HG03521 (cell line): Measurements from ENCODE around the gene CAMK2N2.

Source experiments
- ATAC-seq: cut with Tn5 transposase; IDR thresholded peaks from one replicate; pipeline ENCODE4 v1.9.1; 2021; ENCODE audit warnings: mild to moderate bottlenecking, moderate library complexity; ENCODE audit not compliant: unreplicated experiment

Gene CAMK2N2

DNA sequence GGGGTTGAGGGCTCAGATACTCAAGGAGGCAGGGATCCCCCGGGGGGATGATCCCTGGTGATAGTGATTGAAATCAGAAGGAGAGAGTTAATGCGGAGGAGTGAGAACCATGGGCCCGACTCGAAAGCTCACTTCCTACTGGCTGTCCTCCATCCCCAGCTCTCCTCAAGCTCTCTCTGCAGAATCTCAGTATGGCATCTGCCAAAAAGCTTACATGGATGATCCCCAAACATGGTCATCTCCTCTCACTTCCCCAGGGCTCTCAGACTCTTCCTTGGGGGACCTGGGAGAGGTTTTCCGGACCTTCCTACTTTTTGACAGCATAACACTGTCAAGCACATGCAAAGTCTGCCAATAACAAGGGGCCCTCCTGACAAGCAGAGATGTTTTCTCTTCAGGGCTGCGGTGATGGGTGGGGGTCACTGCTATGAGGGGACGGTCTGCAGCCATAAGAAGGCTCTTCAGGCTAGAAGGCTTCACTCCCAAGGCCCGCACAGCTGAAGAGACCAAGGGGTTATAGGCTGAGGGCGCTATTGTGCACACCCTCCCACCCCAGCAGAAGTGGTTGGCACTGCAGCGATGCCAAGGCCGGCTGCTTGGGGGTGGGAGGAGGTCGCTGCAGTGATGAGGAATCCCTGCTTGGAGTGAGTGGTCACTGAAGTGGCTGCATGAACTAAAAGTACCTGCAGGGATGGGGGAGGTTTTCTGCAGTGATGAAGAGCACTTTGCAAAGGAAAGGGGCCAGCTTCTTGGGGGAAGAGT is 32.8 kb downstream of the CAMK2N2 start:
- ATAC-seq, result no peak

DNA sequence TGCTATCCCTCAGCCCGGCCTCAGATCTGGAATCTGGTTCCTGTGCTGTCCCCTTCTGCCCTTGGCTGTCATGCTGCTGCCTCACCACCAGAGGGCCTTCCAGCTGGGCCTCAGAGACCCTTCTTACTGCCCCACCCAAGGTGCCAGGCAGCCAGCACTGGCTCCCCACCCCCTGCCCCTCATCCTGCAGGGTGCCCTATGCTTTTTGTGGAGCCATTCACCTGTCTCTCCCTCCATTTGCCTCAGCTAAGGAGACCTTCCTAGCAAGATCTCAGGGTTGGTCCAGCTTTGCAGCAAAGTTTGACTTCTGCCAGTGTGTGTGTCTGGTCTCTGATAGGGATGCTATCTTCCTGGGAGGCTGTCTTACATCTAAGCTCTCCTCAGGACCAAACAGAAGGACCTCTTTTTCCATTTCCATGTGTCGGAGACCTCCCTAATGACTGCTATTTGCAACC is 33.8 kb downstream of the CAMK2N2 start:
- peak; percentile 42 for ATAC-seq

DNA sequence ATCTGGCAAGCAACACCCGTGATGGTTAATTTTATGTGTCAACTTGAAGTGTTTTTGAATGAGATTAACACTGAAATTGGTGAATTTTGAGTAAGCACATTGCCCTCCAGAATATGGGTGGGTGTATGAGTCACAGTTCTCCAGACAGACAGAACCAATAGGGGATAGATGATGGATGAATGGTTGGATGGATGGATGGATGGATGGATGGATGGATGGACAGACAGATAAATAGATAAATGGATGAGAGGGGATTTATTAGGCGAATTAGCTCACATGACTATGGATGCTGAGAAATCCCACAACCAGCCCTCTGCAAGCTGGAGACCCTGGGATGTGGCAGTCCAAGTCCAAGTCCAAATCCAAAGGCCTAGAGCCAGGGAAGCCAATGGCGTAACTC is 37.4 kb downstream of the CAMK2N2 start:
- ATAC-seq, result no peak

DNA sequence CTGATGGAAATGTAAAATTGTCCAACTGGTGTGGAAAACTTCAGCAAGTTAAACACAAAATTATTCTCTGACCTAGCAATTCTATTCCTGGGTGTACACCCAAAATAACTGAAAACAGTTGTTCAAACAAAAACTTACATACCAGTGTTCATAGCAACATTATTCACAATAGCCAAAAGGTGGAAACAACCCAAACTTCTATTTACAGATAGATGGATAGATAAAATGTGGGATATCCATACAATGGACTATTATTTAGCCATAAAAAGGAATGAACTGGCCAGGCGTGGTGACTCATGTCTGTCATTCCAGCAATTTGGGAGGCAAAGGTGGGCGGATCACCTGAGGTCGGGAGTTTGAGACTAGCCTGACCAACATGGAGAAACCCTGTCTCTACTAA is 38.8 kb downstream of the CAMK2N2 start:
- ATAC-seq, result no peak

DNA sequence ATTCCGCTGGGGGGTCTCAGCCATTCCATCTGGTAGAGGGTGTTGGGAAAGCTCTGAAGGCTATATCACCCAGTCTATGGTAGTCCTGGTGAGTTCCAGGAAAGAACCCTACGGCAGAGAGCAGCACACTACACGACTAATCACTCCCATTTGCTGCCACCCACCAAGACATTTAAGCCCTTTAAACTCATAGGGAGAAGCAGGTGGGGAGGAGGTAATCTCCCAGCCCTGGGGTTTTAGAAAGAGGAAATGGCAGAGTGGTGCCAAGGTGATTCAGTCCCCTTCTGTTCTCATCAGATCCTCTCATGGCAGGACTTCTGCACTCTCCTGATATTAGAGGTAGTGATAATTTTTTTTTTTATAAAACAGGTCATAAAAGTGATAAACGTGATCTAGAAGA is 42.5 kb downstream of the CAMK2N2 start:
- no peak for ATAC-seq

DNA sequence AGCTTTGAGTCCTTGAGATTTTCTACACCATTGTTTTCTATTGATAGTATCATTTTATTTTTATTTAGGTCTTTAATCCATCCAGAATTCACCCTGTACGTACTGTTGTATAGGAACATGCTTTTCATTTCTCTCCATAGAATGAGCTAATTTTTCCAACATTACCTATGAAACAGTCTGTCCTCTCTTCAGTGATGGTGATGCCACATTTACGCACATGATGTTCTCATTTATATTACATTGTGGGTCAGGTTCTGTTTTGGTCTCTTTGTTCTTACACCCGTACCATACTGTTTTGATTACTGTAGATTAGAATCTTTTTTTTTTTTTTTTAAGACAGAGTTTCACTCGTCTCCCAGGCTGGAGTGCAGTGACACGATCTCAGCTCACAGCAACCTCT is 49.6 kb downstream of the CAMK2N2 start:
- ATAC-seq, result no peak

DNA sequence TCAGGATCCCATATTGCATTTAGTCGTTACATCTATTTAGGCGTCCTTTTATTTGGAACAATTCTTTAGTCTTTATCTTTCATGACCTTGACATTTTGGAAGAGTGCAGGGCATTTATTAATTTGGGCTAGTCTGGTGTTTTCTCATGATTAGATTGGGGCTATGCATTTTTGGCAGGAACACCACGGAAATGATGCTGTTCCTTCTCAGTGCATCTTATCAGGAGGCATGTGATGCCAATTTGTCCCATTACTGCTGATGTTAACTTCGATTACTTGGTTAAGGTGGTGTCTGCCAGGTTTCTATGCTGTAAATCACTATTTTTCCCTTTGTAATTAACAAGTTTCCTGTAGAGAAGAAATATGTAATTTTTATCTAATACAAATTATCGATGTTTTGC is 50.1 kb downstream of the CAMK2N2 start:
- ATAC-seq, result no peak
